K562 (cell line): ENCODE results near the gene GNAI2. TPM values are rescaled to one million over a fixed set of nuclear protein-coding genes. Genes with fewer than 3 reads are reported as not detected.

Source experiments
- COPS2 ChIP-seq: fragments of 450-650 bp; conservative IDR thresholded peaks from 2 replicates; pipeline ENCODE4 v1.6.1; 2016; ENCODE audit warnings: mild to moderate bottlenecking, moderate library complexity
- EGR1 ChIP-seq: fragments of 450-650 bp; conservative IDR thresholded peaks from 2 replicates; pipeline ENCODE4 v1.6.1; 2017; ENCODE audit warnings: mild to moderate bottlenecking
- GATAD2B ChIP-seq: fragments of 450-650 bp; IDR thresholded peaks from 2 replicates; pipeline ENCODE4 v1.6.1; 2017; ENCODE audit warnings: mild to moderate bottlenecking, borderline replicate concordance
- MNT ChIP-seq, 2 experiments: fragments of 450-650 bp; conservative IDR thresholded peaks; 2 replicates each; pipeline ENCODE4 v1.6.1; 2017; ENCODE audit warnings: mild to moderate bottlenecking in 2 of 2, moderate library complexity in 2 of 2
- MYC ChIP-seq, 2 experiments: fragments of 250-450 bp in 1 of 2; sonication (Bioruptor Pico) in 1 of 2; IDR thresholded peaks; 2 replicates each; pipeline versions ENCODE4 v1.5.1 to v1.6.1; 2012 to 2021; ENCODE audit warnings: low read depth in 2 of 2, borderline replicate concordance in 1 of 2, improper control_type of control experiment in 1 of 2, low read length in 1 of 2, mild to moderate bottlenecking in 1 of 2, moderate library complexity in 1 of 2
- PRDM10 ChIP-seq: fragments of 450-650 bp; IDR thresholded peaks from 2 replicates; pipeline ENCODE4 v1.6.1; 2018; ENCODE audit not compliant: partially characterized antibody
- SRSF7 ChIP-seq: fragments of 200-400 bp; formaldehyde crosslinking; optimal IDR thresholded peaks from 2 replicates; pipeline ENCODE3; 2017; ENCODE audit warnings: mild to moderate bottlenecking, low read depth, low read length
- TOE1 ChIP-seq, 2 experiments: fragments of 450-650 bp in 1 of 2; sonication (generic) in 1 of 2; formaldehyde crosslinking in 1 of 2; IDR thresholded peaks; 2 replicates each; pipeline versions ENCODE4 v1.7.1 to v1.8.0; 2016 to 2022; ENCODE audit warnings: borderline replicate concordance in 2 of 2, mild to moderate bottlenecking in 2 of 2, antibody characterized with exemption in 1 of 2, inconsistent platforms in 1 of 2, low read depth in 1 of 2, missing genetic modification reagents in 1 of 2, moderate library complexity in 1 of 2
- ZNF407 ChIP-seq: fragments of 450-650 bp; IDR thresholded peaks from 2 replicates; pipeline ENCODE4 v1.6.1; 2016; ENCODE audit warnings: low read depth
- polyA plus RNA-seq, 8 experiments: library from polyadenylated mRNA; depleted of rRNA in 4 of 8; stranded (reverse) in 5 of 8; unstranded in 3 of 8; fragments of >200 nt; fragmentation: Nextera tagmentation in 2 of 8; fragmentation: Illumina TruSeq in 1 of 8; extraction: Ambion mirVana in 2 of 8; extraction: Trizol in 1 of 8; gene quantifications; 2 replicates each; pipeline versions ENCODE4 v1.2.1 to v1.2.3, GENCODE V29; 2011 to 2014; ENCODE audit warnings: inconsistent platforms in 1 of 8, missing spikeins in 1 of 8
- total RNA-seq, 7 experiments: library from RNA; depleted of rRNA in 6 of 7; stranded (reverse); fragments of >200 nt in 6 of 7; fragmentation: Illumina TruSeq in 2 of 7; extraction: Trizol in 2 of 7; gene quantifications; 2 replicates each; pipeline versions ENCODE4 v1.2.1 to v1.2.3, GENCODE V29; 2011 to 2021; ENCODE audit warnings: low replicate concordance in 1 of 7

The GNAI2 gene
- total and polyA plus RNA-seq, 9 of the 15 experiments (the other 6 are each of a cell fraction or from before 2014, with no cell fraction given): 1.1 to 72.2 (median 42.7) TPM

- TF ChIP-seq PRDM10 (no peak), MNT (conservative IDR thresholded peaks at IDR 0.05) (peak; percentile 98 to 99), ZNF407 (peak; percentile 78), MYC (IDR thresholded peaks at IDR 0.05; ENCODE audit: low read depth, low read length) (peak; percentile 89), MYC (CRISPR knock-in tag; IDR thresholded peaks at IDR 0.05; ENCODE audit: borderline replicate concordance, low read depth) (no peak), COPS2 (no peak), TOE1 (IDR thresholded peaks at IDR 0.05; ENCODE audit: borderline replicate concordance) (no peak), TOE1 (CRISPR knock-in tag; IDR thresholded peaks at IDR 0.05; ENCODE audit: borderline replicate concordance, low read depth) (no peak), SRSF7 (no peak), GATAD2B (no peak), EGR1 (peak; percentile 29; the same call in 1 of the 2 replicates)
Observed at GRCh38 chr3:50292159-50293078, 56.4 kb downstream of the GNAI2 start, which contains the start of gene IFRD2 (continued).
